AG04449 (cell line): ENCODE measurements around the gene DISP3.
A peak's percentile ranks its signal among the peaks of the same experiment; 100 is the strongest.

Experiments used
- CTCF ChIA-PET: fragments of 350-600 bp; formaldehyde crosslinking; extraction: SDS; loops from one replicate; lab custom pipeline; 2021; ENCODE audit warnings: antibody characterized with exemption; lab: Yijun Ruan, JAX
- POLR2A ChIA-PET: fragments of 400-600, 350-600 bp; formaldehyde crosslinking; extraction: SDS; loops from one replicate; lab custom pipeline; 2020; ENCODE audit warnings: antibody characterized with exemption, inconsistent platforms; lab: Yijun Ruan, JAX
- DNase-seq: peaks from one replicate; pipeline ENCODE4 v3.0.0-alpha.2; 2010; ENCODE audit warnings: low read depth, low spot score
- H3K4me3 ChIP-seq: 2 replicates; pipeline ENCODE4 v1.5.1; 2011; ENCODE audit warnings: low read depth, mild to moderate bottlenecking, control low read depth, low read length
- TF ChIP-seq, protein P1 (sequence below): IDR thresholded peaks from one replicate; pipeline ENCODE4 v1.5.1; 2011; ENCODE audit warnings: mild to moderate bottlenecking, moderate library complexity, low read length, control low read depth, inconsistent platforms; ENCODE audit not compliant: insufficient read depth; ENCODE audit errors: missing control alignments

DISP3 gene, protein sequence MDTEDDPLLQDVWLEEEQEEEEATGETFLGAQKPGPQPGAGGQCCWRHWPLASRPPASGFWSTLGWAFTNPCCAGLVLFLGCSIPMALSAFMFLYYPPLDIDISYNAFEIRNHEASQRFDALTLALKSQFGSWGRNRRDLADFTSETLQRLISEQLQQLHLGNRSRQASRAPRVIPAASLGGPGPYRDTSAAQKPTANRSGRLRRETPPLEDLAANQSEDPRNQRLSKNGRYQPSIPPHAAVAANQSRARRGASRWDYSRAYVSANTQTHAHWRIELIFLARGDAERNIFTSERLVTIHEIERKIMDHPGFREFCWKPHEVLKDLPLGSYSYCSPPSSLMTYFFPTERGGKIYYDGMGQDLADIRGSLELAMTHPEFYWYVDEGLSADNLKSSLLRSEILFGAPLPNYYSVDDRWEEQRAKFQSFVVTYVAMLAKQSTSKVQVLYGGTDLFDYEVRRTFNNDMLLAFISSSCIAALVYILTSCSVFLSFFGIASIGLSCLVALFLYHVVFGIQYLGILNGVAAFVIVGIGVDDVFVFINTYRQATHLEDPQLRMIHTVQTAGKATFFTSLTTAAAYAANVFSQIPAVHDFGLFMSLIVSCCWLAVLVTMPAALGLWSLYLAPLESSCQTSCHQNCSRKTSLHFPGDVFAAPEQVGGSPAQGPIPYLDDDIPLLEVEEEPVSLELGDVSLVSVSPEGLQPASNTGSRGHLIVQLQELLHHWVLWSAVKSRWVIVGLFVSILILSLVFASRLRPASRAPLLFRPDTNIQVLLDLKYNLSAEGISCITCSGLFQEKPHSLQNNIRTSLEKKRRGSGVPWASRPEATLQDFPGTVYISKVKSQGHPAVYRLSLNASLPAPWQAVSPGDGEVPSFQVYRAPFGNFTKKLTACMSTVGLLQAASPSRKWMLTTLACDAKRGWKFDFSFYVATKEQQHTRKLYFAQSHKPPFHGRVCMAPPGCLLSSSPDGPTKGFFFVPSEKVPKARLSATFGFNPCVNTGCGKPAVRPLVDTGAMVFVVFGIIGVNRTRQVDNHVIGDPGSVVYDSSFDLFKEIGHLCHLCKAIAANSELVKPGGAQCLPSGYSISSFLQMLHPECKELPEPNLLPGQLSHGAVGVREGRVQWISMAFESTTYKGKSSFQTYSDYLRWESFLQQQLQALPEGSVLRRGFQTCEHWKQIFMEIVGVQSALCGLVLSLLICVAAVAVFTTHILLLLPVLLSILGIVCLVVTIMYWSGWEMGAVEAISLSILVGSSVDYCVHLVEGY (N-terminal part only)

DNA sequence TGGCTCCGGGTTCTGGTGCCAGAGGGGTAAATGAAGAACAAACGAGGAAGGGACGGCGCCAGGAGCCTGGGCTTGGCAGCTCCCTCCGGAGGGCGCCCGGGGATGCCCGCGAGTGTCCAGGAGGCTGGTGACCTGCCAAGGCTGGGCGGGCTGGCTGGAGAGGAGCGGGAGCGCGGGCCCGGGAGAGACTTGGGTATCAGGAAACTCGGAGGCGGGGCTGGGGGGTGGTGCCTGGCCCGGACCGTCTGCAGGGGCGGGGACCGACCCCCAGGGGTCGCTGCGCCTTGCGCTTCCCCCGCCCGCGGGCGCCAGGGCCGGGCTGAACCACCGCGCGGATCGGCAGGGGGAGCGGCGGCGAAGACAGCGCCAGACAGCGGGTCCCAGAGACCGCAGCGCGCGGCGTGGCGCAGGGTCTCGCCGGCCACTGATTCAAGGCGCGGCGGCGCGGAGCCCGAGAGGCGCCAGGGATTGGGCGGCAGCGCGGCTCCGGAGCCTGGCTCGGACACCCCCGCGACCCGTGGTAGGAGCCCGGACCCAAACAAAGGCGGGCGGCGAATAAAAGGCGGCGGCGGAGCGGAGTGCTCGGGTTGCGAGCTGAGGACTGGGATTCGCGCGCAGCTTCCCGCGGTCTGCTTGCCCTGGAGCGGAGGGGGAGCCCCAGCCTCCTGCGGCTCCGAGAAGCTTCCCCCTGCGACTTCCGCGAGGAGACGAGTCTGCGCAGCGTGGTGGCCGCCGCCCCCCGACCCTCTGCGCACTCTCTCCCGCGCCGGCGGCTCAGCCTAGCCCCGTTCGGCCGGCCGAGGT is at the start of gene DISP3:
Gene DISP3 (plus strand): TSS at position 585 of the 804 bp plus-strand sequence. CDS start 21,838 bp downstream, outside the sequence.
- CTCF ChIA-PET = interaction anchor here (0.6 to 0.7 kb wide), 2 partner anchors 164 to 373 kb away, joined by 3 read pairs; no protein-coding TSS in a partner anchor
- no peak for DNase-seq
- peak within 1 kb of the TSS; percentile 61 for H3K4me3 ChIP-seq
- TF ChIP-seq, protein P1, sequence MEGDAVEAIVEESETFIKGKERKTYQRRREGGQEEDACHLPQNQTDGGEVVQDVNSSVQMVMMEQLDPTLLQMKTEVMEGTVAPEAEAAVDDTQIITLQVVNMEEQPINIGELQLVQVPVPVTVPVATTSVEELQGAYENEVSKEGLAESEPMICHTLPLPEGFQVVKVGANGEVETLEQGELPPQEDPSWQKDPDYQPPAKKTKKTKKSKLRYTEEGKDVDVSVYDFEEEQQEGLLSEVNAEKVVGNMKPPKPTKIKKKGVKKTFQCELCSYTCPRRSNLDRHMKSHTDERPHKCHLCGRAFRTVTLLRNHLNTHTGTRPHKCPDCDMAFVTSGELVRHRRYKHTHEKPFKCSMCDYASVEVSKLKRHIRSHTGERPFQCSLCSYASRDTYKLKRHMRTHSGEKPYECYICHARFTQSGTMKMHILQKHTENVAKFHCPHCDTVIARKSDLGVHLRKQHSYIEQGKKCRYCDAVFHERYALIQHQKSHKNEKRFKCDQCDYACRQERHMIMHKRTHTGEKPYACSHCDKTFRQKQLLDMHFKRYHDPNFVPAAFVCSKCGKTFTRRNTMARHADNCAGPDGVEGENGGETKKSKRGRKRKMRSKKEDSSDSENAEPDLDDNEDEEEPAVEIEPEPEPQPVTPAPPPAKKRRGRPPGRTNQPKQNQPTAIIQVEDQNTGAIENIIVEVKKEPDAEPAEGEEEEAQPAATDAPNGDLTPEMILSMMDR = peak; percentile 71
- POLR2A ChIA-PET = no interaction called here

DNA sequence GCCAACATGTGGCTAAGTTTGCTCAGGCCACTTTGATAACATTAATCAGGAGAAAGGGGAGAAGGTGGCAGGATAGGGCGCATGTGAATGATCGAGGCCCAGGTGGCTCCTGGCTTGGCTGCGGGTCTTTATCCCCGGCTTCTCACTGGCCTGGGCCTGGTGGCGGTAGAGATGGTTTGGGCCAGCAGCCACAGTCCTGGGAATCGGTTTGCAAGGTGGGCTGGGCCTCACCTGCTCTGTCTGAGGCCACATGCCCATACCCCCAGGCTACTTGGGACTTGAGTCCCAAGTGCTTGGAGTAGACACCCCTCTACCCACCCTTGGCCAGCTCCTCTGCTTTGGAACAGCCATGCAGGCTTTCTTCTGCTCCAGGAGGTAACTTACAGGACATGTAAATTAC is 49.7 kb upstream of the DISP3 start:
- POLR2A ChIA-PET = no interaction called here
- TF ChIP-seq, protein P1 = no peak
- no peak overlapping the region for H3K4me3 ChIP-seq
- CTCF ChIA-PET = no interaction called here
- no peak for DNase-seq

DNA sequence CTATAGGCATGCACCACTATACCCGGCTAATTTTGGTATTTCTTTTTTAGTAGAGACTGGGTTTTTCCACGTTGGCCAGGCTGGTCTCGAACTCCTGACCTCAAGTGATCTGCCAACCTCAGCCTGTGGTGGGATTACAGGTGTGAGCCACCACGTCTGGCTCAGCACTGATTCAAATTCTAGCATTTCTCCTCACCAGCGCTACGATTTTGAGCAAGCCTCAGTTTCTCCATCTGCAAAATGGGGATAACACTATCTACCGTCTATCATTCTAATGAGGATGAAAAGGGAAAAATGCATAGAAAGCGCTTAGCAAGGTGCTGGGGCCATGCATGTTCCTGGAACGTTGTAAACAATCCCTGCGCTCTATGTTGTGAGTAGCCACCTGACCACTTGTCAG is 49.0 kb upstream of the DISP3 start:
- H3K4me3 ChIP-seq = no peak overlapping the region
- no peak for DNase-seq
- TF ChIP-seq, protein P1 = no peak
- ChIA-PET POLR2A (no interaction called here), CTCF (no interaction called here)

DNA sequence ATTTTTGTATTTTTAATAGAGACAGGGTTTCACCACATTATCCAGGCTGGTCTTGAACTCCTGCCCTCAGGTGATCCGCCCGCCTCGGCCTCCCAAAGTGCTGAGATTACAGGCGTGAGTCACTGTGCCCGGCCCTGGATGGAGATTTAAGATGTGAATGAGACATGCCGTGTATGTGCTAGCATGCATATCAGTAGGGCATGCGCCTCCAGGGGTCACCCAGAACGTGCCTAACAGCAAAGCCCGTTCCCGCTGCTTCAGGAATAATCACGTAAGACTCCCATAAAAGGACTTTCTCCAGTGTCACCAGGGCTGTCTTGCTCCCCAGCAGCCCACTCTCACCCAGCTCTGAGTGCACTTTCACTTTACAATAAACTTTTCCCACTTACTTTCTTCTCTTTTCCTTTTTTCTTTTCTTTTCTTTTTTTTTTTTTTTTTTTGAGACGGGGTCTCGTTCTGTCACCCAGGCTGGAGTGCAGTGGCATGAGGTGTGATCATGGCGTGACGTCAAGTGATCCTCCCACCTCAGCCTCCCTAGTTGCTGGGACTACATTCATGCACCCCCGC is 46.9 kb upstream of the DISP3 start:
- no peak overlapping the region for H3K4me3 ChIP-seq
- ChIA-PET POLR2A (no interaction called here), CTCF (no interaction called here)
- DNase-seq = no peak
- TF ChIP-seq, protein P1 = no peak

DNA sequence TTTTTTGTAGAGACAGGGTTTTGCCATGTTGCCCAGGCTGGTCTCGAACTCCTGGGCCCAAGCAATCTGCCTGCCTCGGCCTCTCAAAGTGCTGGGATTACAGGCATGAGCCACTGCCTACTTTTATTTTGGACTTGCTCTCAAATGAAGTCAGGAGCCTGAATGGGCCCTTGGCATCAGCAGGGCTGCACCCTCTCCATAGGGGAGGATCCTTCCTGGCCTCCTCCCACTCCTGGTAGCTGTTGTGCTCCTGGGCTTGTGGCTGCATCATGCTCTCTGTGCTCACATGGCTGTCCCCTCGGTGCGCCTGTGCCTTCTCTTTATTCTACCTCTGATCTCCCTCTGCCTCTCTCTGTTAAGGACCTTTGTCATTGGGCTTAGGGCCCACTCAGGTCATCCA is 46.4 kb upstream of the DISP3 start:
- TF ChIP-seq, protein P1 = no peak
- no peak overlapping the region for H3K4me3 ChIP-seq
- CTCF ChIA-PET = no interaction called here
- no peak for DNase-seq
- POLR2A ChIA-PET = no interaction called here
